HEK293 (cell line): ENCODE results near the gene GRB10.

Experiments
- BCL11B ChIP-seq: fragments of 450-650 bp; formaldehyde crosslinking; IDR thresholded peaks from 2 replicates; pipeline ENCODE4 v1.5.1; 2016; ENCODE audit warnings: low read depth, missing biosample characterization, missing genetic modification characterization
- CTCF ChIP-seq: fragments of 450-650 bp; formaldehyde crosslinking; IDR thresholded peaks from 2 replicates; pipeline ENCODE4 v1.5.1; 2016; ENCODE audit warnings: missing biosample characterization, missing genetic modification characterization
- OSR2 ChIP-seq: fragments of 450-650 bp; formaldehyde crosslinking; IDR thresholded peaks from 2 replicates; pipeline ENCODE4 v1.5.1; 2016; ENCODE audit warnings: missing biosample characterization, missing genetic modification characterization
- ZNF26 ChIP-seq: fragments of 450-650 bp; formaldehyde crosslinking; IDR thresholded peaks from 2 replicates; pipeline ENCODE4 v1.5.1; 2016; ENCODE audit warnings: missing biosample characterization, missing genetic modification characterization
- ZNF350 ChIP-seq: fragments of 450-650 bp; formaldehyde crosslinking; IDR thresholded peaks from 2 replicates; pipeline ENCODE4 v1.5.0; 2017; ENCODE audit warnings: missing biosample characterization, mild to moderate bottlenecking, missing genetic modification characterization
- ZNF514 ChIP-seq: fragments of 450-650 bp; formaldehyde crosslinking; IDR thresholded peaks from 2 replicates; pipeline ENCODE4 v1.5.1; 2016; ENCODE audit warnings: missing biosample characterization, missing genetic modification characterization
- TF ChIP-seq, protein P1 (sequence below): fragments of 450-650 bp; formaldehyde crosslinking; IDR thresholded peaks from 2 replicates; pipeline ENCODE4 v1.5.1; 2017; ENCODE audit warnings: missing biosample characterization, mild to moderate bottlenecking, missing genetic modification characterization, moderate library complexity
- TF ChIP-seq, protein P2 (sequence below): fragments of 450-650 bp; formaldehyde crosslinking; IDR thresholded peaks from 2 replicates; pipeline ENCODE4 v1.5.1; 2016; ENCODE audit warnings: missing biosample characterization, missing genetic modification characterization

GRCh38 chr7:50798126-50798525, 15.4 kb upstream of the GRB10 start:
- TF ChIP-seq, protein P1, sequence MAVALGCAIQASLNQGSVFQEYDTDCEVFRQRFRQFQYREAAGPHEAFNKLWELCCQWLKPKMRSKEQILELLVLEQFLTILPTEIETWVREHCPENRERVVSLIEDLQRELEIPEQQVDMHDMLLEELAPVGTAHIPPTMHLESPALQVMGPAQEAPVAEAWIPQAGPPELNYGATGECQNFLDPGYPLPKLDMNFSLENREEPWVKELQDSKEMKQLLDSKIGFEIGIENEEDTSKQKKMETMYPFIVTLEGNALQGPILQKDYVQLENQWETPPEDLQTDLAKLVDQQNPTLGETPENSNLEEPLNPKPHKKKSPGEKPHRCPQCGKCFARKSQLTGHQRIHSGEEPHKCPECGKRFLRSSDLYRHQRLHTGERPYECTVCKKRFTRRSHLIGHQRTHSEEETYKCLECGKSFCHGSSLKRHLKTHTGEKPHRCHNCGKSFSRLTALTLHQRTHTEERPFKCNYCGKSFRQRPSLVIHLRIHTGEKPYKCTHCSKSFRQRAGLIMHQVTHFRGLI = no peak
- TF ChIP-seq ZNF26 (tag by site-specific recombination) (no peak), ZNF514 (no peak), OSR2 (tag by site-specific recombination) (no peak), CTCF (tag by site-specific recombination) (no peak), BCL11B (tag by site-specific recombination) (no peak), ZNF350 (tag by site-specific recombination) (no peak)
- TF ChIP-seq, protein P2, sequence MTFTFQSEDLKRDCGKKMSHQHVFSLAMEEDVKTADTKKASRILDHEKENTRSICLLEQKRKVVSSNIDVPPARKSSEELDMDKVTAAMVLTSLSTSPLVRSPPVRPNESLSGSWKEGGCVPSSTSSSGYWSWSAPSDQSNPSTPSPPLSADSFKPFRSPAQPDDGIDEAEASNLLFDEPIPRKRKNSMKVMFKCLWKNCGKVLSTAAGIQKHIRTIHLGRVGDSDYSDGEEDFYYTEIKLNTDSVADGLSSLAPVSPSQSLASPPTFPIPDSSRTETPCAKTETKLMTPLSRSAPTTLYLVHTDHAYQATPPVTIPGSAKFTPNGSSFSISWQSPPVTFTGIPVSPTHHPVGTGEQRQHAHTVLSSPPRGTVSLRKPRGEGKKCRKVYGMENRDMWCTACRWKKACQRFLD (tag by site-specific recombination) = no peak
